ENCODE results near the gene GXYLT1.
"Not testable (repeated sequence)": the region's sequence is repeated elsewhere in the genome, so short reads cannot be mapped to it uniquely, and the experiment has no call there.

The GXYLT1 gene

GRCh38 chr12:42143452-42144157, 1.1 kb downstream of the GXYLT1 start:
- peak; percentile 10 for DNase-seq (ENCODE audit: low spot score)

GRCh38 chr12:42141981-42142606, 2.6 kb downstream of the GXYLT1 start:
- DNase-seq (ENCODE audit: low spot score): no peak

GRCh38 chr12:42140901-42141300, 3.8 kb downstream of the GXYLT1 start:
- peak; percentile 27 for DNase-seq (ENCODE audit: low spot score)

DNA sequence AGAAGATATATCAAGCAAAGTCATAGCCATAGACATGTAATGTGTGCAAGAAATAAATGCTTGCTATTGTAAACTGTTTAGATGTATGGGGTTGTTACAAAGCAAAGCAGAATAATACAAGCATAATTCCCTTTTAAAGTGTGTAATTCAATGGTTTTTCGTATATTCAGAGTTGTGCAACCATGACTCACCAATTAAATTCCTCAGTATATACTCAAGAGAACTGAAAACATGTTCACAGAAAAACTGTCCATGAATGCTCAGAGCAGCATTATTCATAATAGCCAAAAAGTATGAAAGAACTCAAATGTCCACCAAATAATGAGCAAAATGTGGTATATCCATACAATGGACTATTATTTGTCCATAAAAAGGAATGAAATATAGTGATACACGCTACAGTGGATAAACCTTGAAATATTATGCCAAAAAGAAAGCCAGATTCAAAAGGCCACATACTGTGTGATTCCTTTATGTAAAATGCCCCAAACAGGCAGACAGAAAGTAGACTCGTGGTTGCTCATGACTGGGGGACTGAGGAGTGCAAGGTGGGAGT, 9.3 kb downstream of the GXYLT1 start:
- DNase-seq (ENCODE audit: low spot score): peak; percentile 29

DNA sequence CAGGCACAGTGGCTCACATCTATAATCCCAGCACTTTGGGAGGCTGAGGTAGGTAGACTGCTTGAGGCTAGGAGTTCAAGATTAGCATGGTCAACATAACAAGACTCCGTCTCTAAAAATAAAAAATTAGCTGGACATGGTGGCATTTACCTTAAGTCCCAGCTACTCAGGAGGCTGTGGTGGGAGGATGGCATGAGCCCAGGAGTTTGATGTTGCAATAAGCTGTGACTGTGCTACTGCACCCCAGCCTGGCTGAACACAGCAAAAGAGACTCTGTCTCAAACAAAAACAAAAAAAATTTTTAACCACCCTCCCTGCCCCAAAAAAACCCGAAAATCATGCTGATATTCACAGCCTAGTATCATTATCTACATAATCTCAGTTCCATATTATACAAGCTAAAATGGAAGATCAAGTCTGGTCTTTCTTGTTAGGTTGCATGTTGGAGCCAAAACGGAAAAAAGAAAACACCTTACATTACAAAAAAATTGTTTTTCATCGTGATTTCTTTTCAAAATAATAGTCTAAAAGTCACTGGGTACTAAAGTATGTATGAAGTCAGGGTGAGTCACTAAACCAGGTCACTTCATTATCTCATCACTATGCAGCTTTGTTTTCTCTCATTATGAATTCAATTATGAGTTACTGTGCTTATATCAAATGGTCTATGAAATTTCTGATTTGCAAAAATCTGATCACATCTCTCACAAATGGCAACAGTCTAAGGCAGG, 13.8 kb downstream of the GXYLT1 start:
- peak; percentile 36 for DNase-seq (ENCODE audit: low spot score)

DNA sequence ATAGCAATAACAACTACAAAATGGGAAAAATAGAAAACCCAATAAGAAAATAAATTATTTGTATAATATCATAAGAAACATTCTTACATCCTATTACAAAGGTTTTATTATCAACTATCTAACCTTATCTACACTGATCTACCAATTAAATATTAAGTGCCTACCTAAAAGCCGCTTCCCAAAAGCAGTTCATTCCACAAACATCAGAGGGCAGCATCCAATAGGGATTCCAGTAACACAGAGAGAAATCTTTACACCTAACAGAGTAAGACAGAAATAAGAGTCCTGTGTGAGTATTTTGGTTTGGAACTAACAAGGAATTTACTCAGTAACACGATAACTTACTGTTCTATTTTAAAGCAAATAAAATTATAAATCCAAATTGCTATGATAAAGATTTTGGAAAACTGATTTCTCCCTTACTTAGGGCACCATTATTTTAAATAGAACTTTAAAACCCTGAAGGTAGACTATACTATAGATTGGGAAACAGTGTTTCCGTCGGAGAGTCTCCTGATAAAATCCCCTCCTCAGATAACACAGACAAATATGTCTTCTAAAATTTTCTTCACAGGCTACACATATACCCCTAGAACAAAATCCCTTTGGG, 15.0 kb downstream of the GXYLT1 start:
- DNase-seq (ENCODE audit: low spot score): peak; percentile 64

DNA sequence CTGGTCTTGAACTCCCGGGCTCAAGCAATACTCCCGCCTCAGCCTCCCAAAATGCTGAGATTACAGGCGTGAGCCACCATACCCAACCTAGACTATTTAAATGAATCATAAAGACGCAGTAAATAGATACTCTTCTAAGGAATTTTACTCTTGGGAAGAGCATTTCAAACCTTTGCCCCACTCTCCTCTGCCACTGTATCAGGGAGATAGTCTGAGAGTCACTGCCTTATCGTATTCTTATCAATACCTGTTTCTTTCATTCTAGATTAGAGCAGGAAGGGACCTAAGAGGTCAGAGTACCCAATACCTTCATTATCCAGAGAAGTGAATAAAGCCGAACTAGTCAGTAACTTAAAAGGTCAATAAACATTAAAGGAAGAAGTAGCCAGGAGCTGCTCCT, 15.8 kb downstream of the GXYLT1 start:
- no peak for DNase-seq (ENCODE audit: low spot score)

DNA sequence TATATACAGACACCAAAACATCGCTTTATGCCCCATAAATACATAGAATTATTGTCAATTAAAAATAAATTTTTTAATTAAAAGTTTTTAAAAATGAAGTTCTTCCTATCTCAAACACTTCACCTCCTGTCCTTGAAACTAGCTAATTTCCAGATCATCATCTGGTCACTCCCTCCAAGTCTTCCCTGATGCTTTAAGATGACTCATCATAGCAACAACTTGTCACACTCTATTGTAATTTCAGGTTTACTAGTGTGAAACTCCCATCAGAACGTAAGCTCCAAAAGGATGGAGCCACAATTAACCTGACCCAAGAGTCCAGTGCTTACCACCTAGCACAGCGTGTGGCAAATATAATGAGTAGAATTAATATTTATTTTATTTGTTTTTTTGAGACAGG, 16.3 kb downstream of the GXYLT1 start:
- peak; percentile 17 for DNase-seq (ENCODE audit: low spot score)

DNA sequence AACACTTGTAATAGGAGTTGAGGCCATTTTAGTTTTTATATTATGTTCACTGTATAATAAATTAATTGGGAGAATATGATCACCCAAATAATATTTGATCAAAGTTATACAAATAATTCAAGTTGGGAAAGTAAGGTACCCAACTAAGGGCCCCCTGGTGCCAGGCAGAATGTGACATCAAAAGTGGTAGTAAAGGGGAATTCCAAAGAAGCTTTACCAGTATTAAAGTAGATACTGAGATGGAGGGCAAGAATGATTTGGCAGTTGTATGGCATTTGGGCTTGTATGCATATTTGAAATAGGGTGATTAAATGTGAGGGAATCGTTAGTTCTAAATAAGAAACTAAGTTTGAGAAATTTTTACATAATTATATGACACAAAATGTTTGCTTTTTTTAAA, 17.7 kb downstream of the GXYLT1 start:
- DNase-seq (ENCODE audit: low spot score): no peak

DNA sequence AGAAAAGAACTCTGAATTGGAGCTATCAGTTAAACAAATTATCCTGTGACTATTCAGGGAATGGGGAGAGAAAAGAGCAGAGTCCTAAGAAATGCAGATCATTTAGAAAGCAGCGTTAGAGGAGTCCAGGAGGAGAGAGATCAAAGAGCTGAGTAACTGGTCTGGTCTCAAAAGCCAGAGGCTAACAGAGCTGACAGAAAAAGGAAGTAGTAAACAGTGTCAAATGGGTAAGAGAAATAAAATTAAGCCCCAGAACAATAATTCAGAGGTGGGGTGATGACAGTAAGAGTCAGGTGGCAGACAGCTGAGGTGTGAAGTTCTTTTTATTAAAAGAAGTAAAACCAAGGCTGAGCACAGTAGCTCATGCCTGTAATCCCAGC, 19.3 kb downstream of the GXYLT1 start:
- no peak for DNase-seq (ENCODE audit: low spot score)

- no peak for DNase-seq (ENCODE audit: low spot score)
These were observed 19.8 kb downstream of the GXYLT1 start for GRCh38 chr12:42124764-42125387.

GRCh38 chr12:42119085-42119633, 25.5 kb downstream of the GXYLT1 start:
- peak; percentile 24 for DNase-seq (ENCODE audit: low spot score)

- no peak for DNase-seq (ENCODE audit: low spot score)
These were observed 26.4 kb downstream of the GXYLT1 start for GRCh38 chr12:42118136-42118879.

DNA sequence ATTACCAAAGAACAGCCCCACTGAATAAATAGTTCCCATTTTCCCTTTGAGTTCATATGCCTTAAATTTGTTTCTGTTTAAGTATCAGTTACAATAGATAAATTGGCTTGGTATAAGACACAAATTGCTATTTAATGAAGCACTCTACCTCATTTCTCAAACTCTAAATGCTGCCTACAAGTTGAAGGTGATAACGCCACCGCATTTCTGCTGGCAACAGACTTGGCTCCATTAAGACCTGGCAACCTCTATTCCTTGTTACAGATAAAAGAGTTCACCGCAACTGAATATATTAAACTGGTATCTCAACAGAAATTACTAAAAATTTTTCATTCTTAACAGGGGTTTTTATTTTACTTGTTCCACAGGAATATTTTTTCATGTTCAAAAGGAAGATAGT, 35.6 kb downstream of the GXYLT1 start:
- DNase-seq (ENCODE audit: low spot score): no peak

- DNase-seq (ENCODE audit: low spot score): not testable (repeated sequence)
These were observed 37.9 kb downstream of the GXYLT1 start for GRCh38 chr12:42106791-42107190.

DNA sequence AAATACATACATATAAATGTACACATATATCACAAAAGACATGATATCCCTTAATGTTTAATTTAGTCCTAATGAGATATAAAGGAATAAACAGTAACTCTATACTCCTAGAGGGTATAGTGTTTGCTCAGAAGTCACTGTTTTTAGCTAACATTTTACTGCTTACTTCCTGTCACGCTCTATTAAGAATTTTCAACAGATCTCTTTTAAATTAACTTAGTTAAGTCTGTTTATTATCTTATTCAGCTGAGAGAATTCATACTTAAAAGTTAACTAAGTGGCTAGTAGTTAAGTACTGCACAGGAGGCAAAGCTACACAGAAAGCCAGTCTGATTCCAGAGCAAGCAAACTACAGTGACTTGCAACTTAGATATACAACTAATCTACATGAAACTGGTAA, 39.9 kb downstream of the GXYLT1 start:
- no peak for DNase-seq (ENCODE audit: low spot score)

DNA sequence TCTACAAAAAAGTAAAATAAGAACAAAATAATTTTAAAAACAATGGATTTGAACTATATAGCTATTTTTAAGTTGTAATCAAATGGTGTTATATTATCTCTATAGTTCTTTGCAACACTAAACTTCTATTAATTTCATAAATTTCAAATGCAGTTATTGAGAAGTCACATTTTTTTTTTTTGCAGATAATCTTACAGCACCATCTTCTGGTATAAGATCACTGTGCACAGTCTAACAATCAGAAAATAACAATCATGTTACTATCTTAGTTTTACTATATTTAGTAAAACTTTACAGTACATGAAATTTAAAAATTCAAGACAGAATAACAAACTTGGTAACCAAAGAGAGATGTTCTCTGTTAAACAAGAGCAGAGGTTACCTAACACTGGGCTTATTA, 40.6 kb downstream of the GXYLT1 start:
- no peak for DNase-seq (ENCODE audit: low spot score)

DNA sequence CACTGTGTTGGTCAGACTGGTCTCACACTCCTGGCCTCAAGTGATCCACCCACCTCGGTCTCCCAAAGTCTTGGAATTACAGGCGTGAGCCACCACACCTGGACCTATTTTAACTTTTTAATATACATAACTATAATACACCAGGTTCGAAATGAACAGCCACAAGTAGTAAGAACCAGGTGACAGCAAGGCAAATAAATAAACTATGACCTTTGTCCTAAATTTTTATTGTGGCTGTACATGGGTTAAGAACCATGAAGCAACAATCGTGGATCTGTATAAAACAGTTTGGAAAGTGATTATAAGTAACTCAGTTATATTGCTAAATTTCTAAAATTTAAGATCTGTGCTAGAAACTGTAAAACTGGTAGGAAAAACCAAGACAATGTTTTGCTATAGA, 41.5 kb downstream of the GXYLT1 start:
- DNase-seq (ENCODE audit: low spot score): no peak

DNA sequence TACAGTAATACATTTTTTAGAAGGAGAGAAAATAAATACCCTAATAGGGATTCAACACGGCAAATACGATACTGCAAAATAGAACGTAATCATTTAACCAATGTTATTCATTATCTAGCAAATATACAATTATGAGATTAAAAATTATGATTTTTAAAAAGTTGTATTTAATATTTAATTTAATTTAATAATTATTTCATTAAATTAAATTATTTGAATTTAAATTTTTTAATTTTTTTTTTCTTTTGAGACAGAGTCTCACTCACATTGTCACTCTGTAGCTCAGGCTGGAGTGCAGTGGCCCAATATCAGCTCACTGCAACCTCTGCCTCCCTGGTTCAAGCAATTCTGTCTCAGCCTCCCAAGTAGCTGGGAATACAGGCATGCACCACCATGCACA, 42.0 kb downstream of the GXYLT1 start:
- no peak for DNase-seq (ENCODE audit: low spot score)

DNA sequence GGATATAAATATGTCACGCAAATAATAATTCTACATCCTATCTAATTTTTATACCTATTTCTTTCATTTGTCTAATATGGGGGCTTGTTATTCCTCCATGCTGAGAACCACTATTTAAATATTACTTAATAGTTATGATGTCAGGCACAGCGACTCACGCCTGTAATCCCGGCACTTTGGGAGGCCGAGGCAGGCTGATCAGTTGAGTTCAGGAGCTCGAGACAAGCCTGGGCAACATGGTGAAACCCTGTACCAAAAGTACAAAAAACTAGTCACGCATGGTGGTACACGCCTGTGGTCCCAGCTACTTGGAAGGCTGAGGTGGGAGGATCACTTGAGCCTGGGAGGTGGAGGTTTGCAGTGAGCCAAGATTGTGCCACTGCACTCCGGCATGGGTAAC, 45.2 kb downstream of the GXYLT1 start:
- DNase-seq (ENCODE audit: low spot score): no peak

GRCh38 chr12:42097971-42098370, 46.7 kb downstream of the GXYLT1 start:
- DNase-seq (ENCODE audit: low spot score): no peak
